ENCODE data around the gene INSIG2. TPM values are rescaled to one million over a fixed set of nuclear protein-coding genes. Genes with fewer than 3 reads are reported as not detected.

The INSIG2 gene
- total and polyA plus RNA-seq, 2 experiments from 2014 or later: 27.3 to 35.3 TPM

GRCh38 chr2:118056165-118056534, 32.1 kb upstream of the INSIG2 start:
- no peak overlapping the region for H3K4me2 ChIP-seq
- no peak for DNase-seq (ENCODE audit: low spot score)
- TF ChIP-seq CTCF (IDR thresholded peaks at IDR 0.05; ENCODE audit: poor library complexity) (no peak), EZH2 (IDR thresholded peaks at IDR 0.05; ENCODE audit: borderline replicate concordance) (no peak), EZH2phosphoT487 (IDR thresholded peaks at IDR 0.05; ENCODE audit: low read depth, severe bottlenecking, unreplicated experiment) (no peak)
- no peak overlapping the region for H3K4me3 ChIP-seq
- H3K4me1 ChIP-seq (ENCODE audit: insufficient read depth): no peaks in the 10 kb centered on the region
- H3K9me3 ChIP-seq (ENCODE audit: low read depth): no peaks in the 10 kb centered on the region
- H3K27me3 ChIP-seq: no peaks in the 10 kb centered on the region
- no peaks in the 10 kb centered on the region for H3K9me2 ChIP-seq (replicated peaks; ENCODE audit: insufficient read depth)
- H4K20me1 ChIP-seq (ENCODE audit: insufficient read depth, poor library complexity, severe bottlenecking): no peaks in the 10 kb centered on the region
- no peak overlapping the region for H2AFZ ChIP-seq
- H3K36me3 ChIP-seq (replicated peaks; ENCODE audit: insufficient read depth, low read depth): no peaks in the 10 kb centered on the region
- no peaks in the 10 kb centered on the region for H3K79me2 ChIP-seq
- 59% methylated on average over 3 of the region's 3 CpGs for WGBS (ENCODE audit: low lambda C conversion rate, missing lambda C conversion rate)
- no peak overlapping the region for H3K27ac ChIP-seq

GRCh38 chr2:118056801-118057200, 31.5 kb upstream of the INSIG2 start:
- Histone ChIP-seq H3K36me3 (replicated peaks; ENCODE audit: insufficient read depth, low read depth) (no peaks in the 10 kb centered on the region), H3K9me3 (ENCODE audit: low read depth) (no peaks in the 10 kb centered on the region), H2AFZ (no peak overlapping the region), H3K9me2 (replicated peaks; ENCODE audit: insufficient read depth) (no peaks in the 10 kb centered on the region), H3K4me3 (no peak overlapping the region), H3K79me2 (no peaks in the 10 kb centered on the region), H3K27me3 (no peaks in the 10 kb centered on the region), H4K20me1 (ENCODE audit: insufficient read depth, poor library complexity, severe bottlenecking) (no peaks in the 10 kb centered on the region), H3K27ac (no peak overlapping the region), H3K4me1 (ENCODE audit: insufficient read depth) (no peaks in the 10 kb centered on the region), H3K4me2 (no peak overlapping the region)
- DNase-seq (ENCODE audit: low spot score): no peak
- 96% methylated on average over 3 of the region's 3 CpGs for WGBS (ENCODE audit: low lambda C conversion rate, missing lambda C conversion rate)
- TF ChIP-seq EZH2 (IDR thresholded peaks at IDR 0.05; ENCODE audit: borderline replicate concordance) (no peak), CTCF (IDR thresholded peaks at IDR 0.05; ENCODE audit: poor library complexity) (no peak), EZH2phosphoT487 (IDR thresholded peaks at IDR 0.05; ENCODE audit: low read depth, severe bottlenecking, unreplicated experiment) (no peak)

DNA sequence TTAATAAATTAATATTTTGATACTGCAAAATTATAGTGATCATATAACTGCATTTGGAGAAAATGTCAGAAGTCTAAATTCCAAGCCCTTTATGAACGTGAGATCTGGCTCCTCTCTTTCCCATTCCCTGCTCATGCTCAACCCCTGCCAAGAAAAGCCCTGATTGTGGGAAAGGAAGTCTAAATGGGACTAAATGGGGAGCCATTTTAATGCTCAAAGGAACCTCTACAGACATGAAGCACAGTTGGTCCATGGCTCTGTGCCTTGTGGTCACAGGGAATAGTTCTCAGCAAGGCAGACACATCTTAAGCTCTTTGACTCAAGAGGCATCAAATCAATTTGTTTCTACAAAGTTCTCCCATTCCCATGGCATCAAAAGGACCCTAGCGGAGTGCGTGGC, 29.3 kb upstream of the INSIG2 start:
- Histone ChIP-seq H3K27ac (no peak overlapping the region), H3K9me2 (replicated peaks; ENCODE audit: insufficient read depth) (no peaks in the 10 kb centered on the region), H4K20me1 (ENCODE audit: insufficient read depth, poor library complexity, severe bottlenecking) (no peaks in the 10 kb centered on the region), H3K36me3 (replicated peaks; ENCODE audit: insufficient read depth, low read depth) (no peaks in the 10 kb centered on the region), H3K4me2 (no peak overlapping the region), H3K4me1 (ENCODE audit: insufficient read depth) (no peaks in the 10 kb centered on the region), H3K9me3 (ENCODE audit: low read depth) (no peaks in the 10 kb centered on the region), H3K27me3 (no peaks in the 10 kb centered on the region), H3K79me2 (no peaks in the 10 kb centered on the region), H3K4me3 (no peak overlapping the region), H2AFZ (no peak overlapping the region)
- 97% methylated on average over 3 of the region's 3 CpGs for WGBS (ENCODE audit: low lambda C conversion rate, missing lambda C conversion rate)
- no peak for DNase-seq (ENCODE audit: low spot score)
- no peak for TF ChIP-seq EZH2 (IDR thresholded peaks at IDR 0.05; ENCODE audit: borderline replicate concordance)
- TF ChIP-seq CTCF (IDR thresholded peaks at IDR 0.05; ENCODE audit: poor library complexity): no peak
- TF ChIP-seq EZH2phosphoT487 (IDR thresholded peaks at IDR 0.05; ENCODE audit: low read depth, severe bottlenecking, unreplicated experiment): no peak

All from hepatocyte (in vitro differentiated cells).